Endodermal cell (in vitro differentiated cells): ENCODE data around the gene NINJ2. TPM values are rescaled to one million over a fixed set of nuclear protein-coding genes. Genes with fewer than 3 reads are reported as not detected.
A peak's percentile ranks its signal among the peaks of the same experiment; 100 is the strongest.

ENCODE experiments used
- DNase-seq: peaks from one replicate; pipeline ENCODE4 v3.0.0-alpha.2; 2017
- H3K27ac ChIP-seq: 2 replicates; pipeline ENCODE4 v1.5.1; 2013; ENCODE audit warnings: mild to moderate bottlenecking, low read depth, low read length, moderate library complexity
- H3K27me3 ChIP-seq: 2 replicates; pipeline ENCODE4 v1.6.1; 2013; ENCODE audit warnings: mild to moderate bottlenecking, low read length, moderate library complexity; ENCODE audit not compliant: insufficient read depth, control insufficient read depth, poor library complexity, severe bottlenecking
- H3K36me3 ChIP-seq: 2 replicates; pipeline ENCODE4 v1.7.0; 2013; ENCODE audit warnings: mild to moderate bottlenecking, low read length, moderate library complexity; ENCODE audit not compliant: control insufficient read depth, insufficient read depth
- H3K4me1 ChIP-seq: one replicate; pipeline ENCODE4 v1.7.0; 2013; ENCODE audit warnings: low read length; ENCODE audit not compliant: control insufficient read depth, insufficient read depth
- H3K4me3 ChIP-seq: 2 replicates; pipeline ENCODE4 v1.5.1; 2013; ENCODE audit warnings: mild to moderate bottlenecking, low read length, moderate library complexity
- H3K9ac ChIP-seq: 2 replicates; pipeline ENCODE4 v1.6.1; 2013; ENCODE audit warnings: mild to moderate bottlenecking, low read length, moderate library complexity; ENCODE audit not compliant: poor library complexity, severe bottlenecking; ENCODE audit errors: extremely low read depth
- H3K9me3 ChIP-seq: 2 replicates; pipeline ENCODE4 v1.6.1; 2013; ENCODE audit warnings: mild to moderate bottlenecking, low read length, moderate library complexity; ENCODE audit not compliant: control insufficient read depth
- H3K27ac Mint-ChIP-seq: 2 replicates; pipeline ENCODE4 v1.8.0; 2020; ENCODE audit warnings: mixed read lengths
- H3K27me3 Mint-ChIP-seq: 2 replicates; pipeline ENCODE4 v1.8.0; 2021; ENCODE audit warnings: mild to moderate bottlenecking, mixed read lengths; ENCODE audit not compliant: insufficient read depth
- H3K36me3 Mint-ChIP-seq: 2 replicates; pipeline ENCODE4 v1.8.0; 2020; ENCODE audit warnings: low read depth, mixed read lengths
- H3K4me1 Mint-ChIP-seq: 2 replicates; pipeline ENCODE4 v1.8.0; 2020; ENCODE audit warnings: mixed read lengths
- H3K4me3 Mint-ChIP-seq: 2 replicates; pipeline ENCODE4 v1.8.0; 2020; ENCODE audit warnings: mild to moderate bottlenecking, moderate library complexity, mixed read lengths
- H3K9me3 Mint-ChIP-seq: 2 replicates; pipeline ENCODE4 v1.8.0; 2020; ENCODE audit warnings: mild to moderate bottlenecking, mixed read lengths
- WGBS, 2 experiments: methylation state at CpG; one replicate each; pipeline versions ENCODE4 v1.1.5 to v1.1.7; 2013; ENCODE audit warnings: missing lambda C conversion rate in 2 of 2, mixed read lengths in 1 of 2; ENCODE audit not compliant: insufficient coverage in 1 of 2, insufficient read length in 1 of 2; 5-methylcytosine and 5-hydroxymethylcytosine counted together
- total RNA-seq, 2 donors: library from RNA; stranded (reverse); fragmentation: NEBNext Ultra II Directional in 1 of 2; extraction: Animal tissue kit (Norgen Biotek cat#: 25700) in 1 of 2; gene quantifications; 2 replicates in 1 of 2; 3 replicates in 1 of 2; pipeline ENCODE4 v1.2.1, GENCODE V29; 2021
- TF ChIP-seq, protein P1 (sequence below): fragments of 200-600 bp; sonication (generic); conservative IDR thresholded peaks from 2 replicates; pipeline ENCODE4 v1.5.0; 2021; ENCODE audit warnings: antibody characterized with exemption, mild to moderate bottlenecking

NINJ2 gene
- total RNA-seq, 2 donors from 2014 or later, result 0.73 to 5.1 TPM

DNA sequence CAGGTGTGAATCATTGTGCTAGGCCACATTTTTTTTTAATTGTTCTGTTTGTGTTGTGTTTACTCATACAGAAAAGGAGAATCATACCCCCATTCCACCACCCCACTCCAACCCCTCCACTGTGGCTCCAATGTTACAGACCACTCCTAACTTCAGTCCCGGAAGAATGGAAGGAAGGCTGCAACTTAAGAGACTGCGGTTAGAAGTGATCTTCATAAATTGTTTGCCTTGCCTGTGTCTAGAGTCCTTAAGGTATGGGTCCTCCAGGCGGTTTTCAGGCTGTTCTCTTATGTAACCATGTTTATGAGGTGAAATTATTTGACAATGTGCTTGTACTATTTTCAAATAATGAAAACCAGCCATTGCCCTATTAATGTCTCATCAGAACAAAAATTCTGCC lies 22.5 kb downstream of the NINJ2 start:
- Mint-ChIP-seq H3K36me3 (peaks cover 2% of the 10 kb centered on the region), H3K4me3 (no peak overlapping the region), H3K9me3 (no peaks in the 10 kb centered on the region), H3K27ac (no peak overlapping the region), H3K27me3 (no peaks in the 10 kb centered on the region), H3K4me1 (peaks cover 25% of the 10 kb centered on the region)
- no peak overlapping the region for H3K4me3 ChIP-seq
- no peaks in the 10 kb centered on the region for H3K4me1 ChIP-seq
- no peaks in the 10 kb centered on the region for H3K36me3 ChIP-seq
- TF ChIP-seq, protein P1, sequence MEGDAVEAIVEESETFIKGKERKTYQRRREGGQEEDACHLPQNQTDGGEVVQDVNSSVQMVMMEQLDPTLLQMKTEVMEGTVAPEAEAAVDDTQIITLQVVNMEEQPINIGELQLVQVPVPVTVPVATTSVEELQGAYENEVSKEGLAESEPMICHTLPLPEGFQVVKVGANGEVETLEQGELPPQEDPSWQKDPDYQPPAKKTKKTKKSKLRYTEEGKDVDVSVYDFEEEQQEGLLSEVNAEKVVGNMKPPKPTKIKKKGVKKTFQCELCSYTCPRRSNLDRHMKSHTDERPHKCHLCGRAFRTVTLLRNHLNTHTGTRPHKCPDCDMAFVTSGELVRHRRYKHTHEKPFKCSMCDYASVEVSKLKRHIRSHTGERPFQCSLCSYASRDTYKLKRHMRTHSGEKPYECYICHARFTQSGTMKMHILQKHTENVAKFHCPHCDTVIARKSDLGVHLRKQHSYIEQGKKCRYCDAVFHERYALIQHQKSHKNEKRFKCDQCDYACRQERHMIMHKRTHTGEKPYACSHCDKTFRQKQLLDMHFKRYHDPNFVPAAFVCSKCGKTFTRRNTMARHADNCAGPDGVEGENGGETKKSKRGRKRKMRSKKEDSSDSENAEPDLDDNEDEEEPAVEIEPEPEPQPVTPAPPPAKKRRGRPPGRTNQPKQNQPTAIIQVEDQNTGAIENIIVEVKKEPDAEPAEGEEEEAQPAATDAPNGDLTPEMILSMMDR, result no peak
- DNase-seq, result no peak
- no peak overlapping the region for H3K9ac ChIP-seq
- H3K9me3 ChIP-seq, result no peaks in the 10 kb centered on the region
- H3K27ac ChIP-seq, result no peak overlapping the region
- WGBS, 2 experiments, result 93 to 100% methylated on average over 2 to 3 of the region's 3 CpGs
- no peaks in the 10 kb centered on the region for H3K27me3 ChIP-seq

DNA sequence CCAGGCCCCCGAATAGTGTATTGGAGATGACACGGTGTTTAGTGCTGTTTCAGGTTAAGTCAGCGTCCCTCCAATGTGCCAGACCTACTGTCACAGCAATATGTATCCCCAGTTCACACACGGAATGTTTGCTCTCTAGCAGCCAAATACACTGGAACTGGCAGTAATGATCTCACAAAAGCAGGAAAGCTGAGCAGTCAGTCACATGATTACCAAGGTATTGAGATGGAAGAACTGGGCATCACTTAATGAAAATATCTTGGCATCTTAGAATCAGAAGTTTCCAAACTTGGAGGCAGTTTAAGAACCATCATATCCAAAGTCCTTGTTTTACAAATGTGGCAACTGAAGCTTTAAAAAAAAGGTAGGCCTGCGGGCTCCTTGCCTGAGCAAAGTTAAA lies 23.3 kb downstream of the NINJ2 start:
- Mint-ChIP-seq H3K4me3 (no peak overlapping the region), H3K9me3 (no peaks in the 10 kb centered on the region), H3K27ac (no peak overlapping the region), H3K4me1 (peaks cover 25% of the 10 kb centered on the region), H3K27me3 (no peaks in the 10 kb centered on the region), H3K36me3 (no peaks in the 10 kb centered on the region)
- Histone ChIP-seq H3K27ac (no peak overlapping the region), H3K4me1 (no peaks in the 10 kb centered on the region), H3K36me3 (no peaks in the 10 kb centered on the region), H3K9ac (no peak overlapping the region), H3K4me3 (no peak overlapping the region), H3K9me3 (no peaks in the 10 kb centered on the region), H3K27me3 (no peaks in the 10 kb centered on the region)
- TF ChIP-seq, protein P1, result no peak
- DNase-seq, result peak; percentile 41
- 97 to 100% methylated on average over 4 to 5 of the region's 5 CpGs for WGBS, 2 experiments

DNA sequence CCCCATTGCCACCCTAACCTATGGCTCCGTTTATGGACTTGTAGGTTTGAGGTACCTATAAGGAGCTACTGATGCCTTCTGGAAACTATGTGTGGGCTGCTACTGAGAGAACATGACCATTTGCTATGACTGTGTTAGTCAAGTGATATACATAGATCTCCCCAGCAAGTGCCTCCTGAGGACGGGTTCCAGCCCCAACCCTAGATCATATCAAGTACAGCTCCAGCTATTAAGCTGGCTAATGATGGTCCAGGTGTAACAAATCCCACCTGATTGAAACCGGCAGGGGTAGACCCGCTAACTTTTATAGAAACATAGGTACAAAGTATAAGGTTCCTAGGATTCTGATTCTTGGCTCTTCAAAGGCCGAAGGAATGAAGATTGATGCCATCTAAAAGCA lies 23.7 kb downstream of the NINJ2 start:
- H3K36me3 ChIP-seq, result no peaks in the 10 kb centered on the region

More for the DNA sequence above, 23.7 kb downstream of the NINJ2 start:
- H3K36me3 Mint-ChIP-seq, result no peaks in the 10 kb centered on the region
- no peak overlapping the region for H3K27ac Mint-ChIP-seq
- DNase-seq, result no peak
- no peak overlapping the region for H3K27ac ChIP-seq
- H3K27me3 Mint-ChIP-seq, result no peaks in the 10 kb centered on the region
- TF ChIP-seq, protein P1, result no peak
- no peaks in the 10 kb centered on the region for H3K4me1 ChIP-seq
- H3K9me3 Mint-ChIP-seq, result no peaks in the 10 kb centered on the region
- no peak overlapping the region for H3K4me3 ChIP-seq
- H3K9me3 ChIP-seq, result no peaks in the 10 kb centered on the region
- peaks cover 26% of the 10 kb centered on the region for H3K4me1 Mint-ChIP-seq
- H3K9ac ChIP-seq, result no peak overlapping the region
- H3K4me3 Mint-ChIP-seq, result no peak overlapping the region
- no peaks in the 10 kb centered on the region for H3K27me3 ChIP-seq
- 92 to 94% methylated on average over 5 of the region's 5 CpGs for WGBS, 2 experiments
